ENCODE results near the gene NOL11. TPM values are rescaled to one million over a fixed set of nuclear protein-coding genes. Genes with fewer than 3 reads are reported as not detected.

NOL11 gene
- total RNA-seq, 2 donors from 2014 or later, result 25.0 to 33.8 TPM

GRCh38 chr17:67729903-67730302 lies 12.2 kb downstream of the NOL11 start:
- TF ChIP-seq, protein P1, sequence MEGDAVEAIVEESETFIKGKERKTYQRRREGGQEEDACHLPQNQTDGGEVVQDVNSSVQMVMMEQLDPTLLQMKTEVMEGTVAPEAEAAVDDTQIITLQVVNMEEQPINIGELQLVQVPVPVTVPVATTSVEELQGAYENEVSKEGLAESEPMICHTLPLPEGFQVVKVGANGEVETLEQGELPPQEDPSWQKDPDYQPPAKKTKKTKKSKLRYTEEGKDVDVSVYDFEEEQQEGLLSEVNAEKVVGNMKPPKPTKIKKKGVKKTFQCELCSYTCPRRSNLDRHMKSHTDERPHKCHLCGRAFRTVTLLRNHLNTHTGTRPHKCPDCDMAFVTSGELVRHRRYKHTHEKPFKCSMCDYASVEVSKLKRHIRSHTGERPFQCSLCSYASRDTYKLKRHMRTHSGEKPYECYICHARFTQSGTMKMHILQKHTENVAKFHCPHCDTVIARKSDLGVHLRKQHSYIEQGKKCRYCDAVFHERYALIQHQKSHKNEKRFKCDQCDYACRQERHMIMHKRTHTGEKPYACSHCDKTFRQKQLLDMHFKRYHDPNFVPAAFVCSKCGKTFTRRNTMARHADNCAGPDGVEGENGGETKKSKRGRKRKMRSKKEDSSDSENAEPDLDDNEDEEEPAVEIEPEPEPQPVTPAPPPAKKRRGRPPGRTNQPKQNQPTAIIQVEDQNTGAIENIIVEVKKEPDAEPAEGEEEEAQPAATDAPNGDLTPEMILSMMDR (IDR thresholded peaks at IDR 0.05), result no peak
- TF ChIP-seq POLR2A (IDR thresholded peaks at IDR 0.05), result no peak
- no peak for TF ChIP-seq POLR2AphosphoS5 (IDR thresholded peaks at IDR 0.05)
- 99% methylated on average over 6 of the region's 6 CpGs for WGBS
- no peak for DNase-seq (ENCODE audit: low spot score)
- H3K27ac ChIP-seq, result no peak overlapping the region
- H3K27me3 ChIP-seq (replicated peaks; ENCODE audit: insufficient read depth), result no peaks in the 10 kb centered on the region
- peaks cover 0 to 10% of the 10 kb centered on the region in 2 donors for H3K36me3 ChIP-seq
- H3K4me1 ChIP-seq (replicated peaks), result no peaks in the 10 kb centered on the region
- H3K9me3 ChIP-seq, result no peaks in the 10 kb centered on the region
- intact Hi-C loops (cut with DNase I), result no loop called here
- no peak overlapping the region for H3K4me3 ChIP-seq

DNA sequence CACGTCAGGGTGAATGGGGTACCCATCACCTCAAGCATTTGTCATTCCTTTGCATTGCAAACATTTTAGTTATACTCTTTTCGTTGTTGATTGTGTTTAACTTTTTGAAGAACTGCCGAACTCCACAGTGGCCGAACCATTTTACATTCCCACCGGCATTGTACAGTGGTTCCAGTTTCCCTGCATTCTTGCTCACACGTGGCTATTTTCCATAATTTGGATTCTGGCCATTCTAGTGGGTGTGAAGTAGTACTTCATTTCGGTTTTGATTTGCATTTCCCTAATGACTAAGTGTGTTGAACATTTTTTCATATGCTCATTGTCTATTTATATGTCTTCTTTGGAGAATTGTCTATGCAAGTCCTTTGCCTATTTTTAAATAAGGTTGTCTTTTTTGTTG lies 13.0 kb downstream of the NOL11 start:
- no peaks in the 10 kb centered on the region for H3K9me3 ChIP-seq
- intact Hi-C loops (cut with DNase I), result no loop called here
- no peak overlapping the region for H3K4me3 ChIP-seq
- no peaks in the 10 kb centered on the region for H3K4me1 ChIP-seq (replicated peaks)
- TF ChIP-seq, protein P1 (IDR thresholded peaks at IDR 0.05), result no peak
- no peak for TF ChIP-seq POLR2AphosphoS5 (IDR thresholded peaks at IDR 0.05)
- TF ChIP-seq POLR2A (IDR thresholded peaks at IDR 0.05), result no peak
- no peak for DNase-seq (ENCODE audit: low spot score)
- peaks cover 0 to 10% of the 10 kb centered on the region in 2 donors for H3K36me3 ChIP-seq
- H3K27me3 ChIP-seq (replicated peaks; ENCODE audit: insufficient read depth), result no peaks in the 10 kb centered on the region
- WGBS, result 82% methylated on average over 7 of the region's 7 CpGs
- no peak overlapping the region for H3K27ac ChIP-seq

DNA sequence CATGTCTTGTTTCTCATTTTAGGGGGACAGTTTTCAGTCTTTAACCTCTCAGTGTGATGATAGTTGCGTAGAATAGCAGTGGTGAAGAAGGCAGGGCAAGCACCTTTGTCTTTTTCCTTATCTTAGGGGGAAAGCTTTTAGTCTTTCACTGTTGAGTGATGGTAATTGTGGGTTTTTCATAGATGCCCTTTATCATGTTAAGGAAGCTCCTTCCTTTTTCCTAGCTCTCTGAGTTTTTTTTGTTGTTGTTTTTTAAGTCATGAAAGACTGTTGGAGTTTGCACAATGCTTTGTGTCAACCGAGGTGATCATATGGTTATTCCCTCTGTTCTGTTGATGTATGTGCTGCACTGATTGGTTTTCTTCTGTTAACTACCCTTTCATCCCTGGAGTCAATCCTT lies 15.7 kb downstream of the NOL11 start:
- DNase-seq (ENCODE audit: low spot score), result no peak
- Histone ChIP-seq H3K36me3 (peaks cover 0 to 4% of the 10 kb centered on the region in 2 donors), H3K4me1 (replicated peaks) (no peaks in the 10 kb centered on the region), H3K9me3 (no peaks in the 10 kb centered on the region), H3K27ac (no peak overlapping the region), H3K27me3 (replicated peaks; ENCODE audit: insufficient read depth) (no peaks in the 10 kb centered on the region), H3K4me3 (no peak overlapping the region)
- TF ChIP-seq POLR2A (IDR thresholded peaks at IDR 0.05) (no peak), POLR2AphosphoS5 (IDR thresholded peaks at IDR 0.05) (no peak)
- TF ChIP-seq, protein P1 (IDR thresholded peaks at IDR 0.05), result no peak
- WGBS, result 74% methylated on average over 2 of the region's 2 CpGs
- intact Hi-C loops (cut with DNase I), result no loop called here

DNA sequence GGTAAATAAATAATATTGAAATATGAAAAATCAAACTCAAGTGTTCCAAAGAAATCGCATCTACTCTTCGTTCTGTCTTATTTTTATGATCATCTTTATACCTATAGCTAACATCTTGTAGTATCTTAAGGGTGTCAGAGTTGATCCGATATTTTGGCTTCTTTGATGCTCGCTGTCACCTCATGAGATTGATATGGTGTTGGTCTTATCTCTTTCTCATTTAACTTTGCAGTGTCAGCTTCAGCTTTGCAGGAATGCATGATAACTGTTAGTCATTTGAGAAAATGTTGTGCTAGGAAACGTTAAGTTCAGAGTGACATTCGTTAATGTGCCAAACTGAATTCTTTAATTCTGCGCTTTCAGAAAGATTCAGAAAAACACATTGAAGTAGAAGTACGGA lies 19.4 kb downstream of the NOL11 start:
- intact Hi-C loops (cut with DNase I), result no loop called here
- Histone ChIP-seq H3K27ac (no peak overlapping the region), H3K4me3 (no peak overlapping the region), H3K9me3 (no peaks in the 10 kb centered on the region), H3K4me1 (replicated peaks) (no peaks in the 10 kb centered on the region), H3K27me3 (replicated peaks; ENCODE audit: insufficient read depth) (no peaks in the 10 kb centered on the region), H3K36me3 (peaks cover 0 to 4% of the 10 kb centered on the region in 2 donors)
- TF ChIP-seq, protein P1 (IDR thresholded peaks at IDR 0.05), result no peak
- TF ChIP-seq POLR2A (IDR thresholded peaks at IDR 0.05) (no peak), POLR2AphosphoS5 (IDR thresholded peaks at IDR 0.05) (no peak)
- no peak for DNase-seq (ENCODE audit: low spot score)
- 90% methylated on average over 8 of the region's 8 CpGs for WGBS

DNA sequence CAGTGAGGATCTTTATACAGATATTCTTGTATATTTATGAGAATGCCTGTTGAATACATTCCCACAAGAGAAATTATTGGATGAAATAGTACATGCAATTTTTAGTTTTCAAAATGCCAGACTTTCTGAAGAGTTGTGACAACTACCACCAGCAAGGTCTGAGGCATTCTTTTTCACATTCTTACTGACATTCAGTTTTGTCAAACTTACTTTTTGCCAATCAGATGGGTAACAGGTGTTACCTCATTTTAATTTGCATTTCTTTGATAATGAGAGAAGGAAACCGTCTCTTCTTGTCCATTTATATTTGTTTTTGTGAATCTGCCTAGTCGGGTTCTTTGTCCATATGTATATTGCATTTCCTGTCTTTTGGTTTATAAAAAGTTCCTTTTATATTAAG lies 24.3 kb downstream of the NOL11 start:
- WGBS, result 69% methylated on average over 2 of the region's 2 CpGs

More for the DNA sequence above, 24.3 kb downstream of the NOL11 start:
- Histone ChIP-seq H3K4me3 (no peak overlapping the region), H3K36me3 (peaks cover 0 to 7% of the 10 kb centered on the region in 2 donors), H3K27ac (no peak overlapping the region), H3K4me1 (replicated peaks) (no peaks in the 10 kb centered on the region), H3K9me3 (no peaks in the 10 kb centered on the region), H3K27me3 (replicated peaks; ENCODE audit: insufficient read depth) (no peaks in the 10 kb centered on the region)
- DNase-seq (ENCODE audit: low spot score), result no peak
- TF ChIP-seq, protein P1 (IDR thresholded peaks at IDR 0.05), result no peak
- intact Hi-C loops (cut with DNase I), result no loop called here

Data from prostate gland (tissue), 2 donors.